MM.1S (cell line): ENCODE data around the gene ADAP1.

ENCODE experiments used
- CTCF ChIP-seq: fragments of 300-600 bp; sonication (generic); IDR thresholded peaks from 2 replicates; pipeline ENCODE4 v1.5.1; 2016; ENCODE audit warnings: antibody characterized with exemption, low read length, mixed read lengths
- EZH2 ChIP-seq: fragments of 300-600 bp; sonication (generic); optimal IDR thresholded peaks from 2 replicates; pipeline ENCODE3; 2017; ENCODE audit warnings: low read depth, mild to moderate bottlenecking, antibody characterized with exemption, low read length, mixed read lengths
- EZH2phosphoT487 ChIP-seq: fragments of 300-600 bp; sonication (generic); IDR thresholded peaks from 2 replicates; pipeline ENCODE4 v1.6.1; 2018; ENCODE audit warnings: antibody characterized with exemption, low read length

- no peak for TF ChIP-seq CTCF
- no peak for TF ChIP-seq EZH2phosphoT487
- no peak for TF ChIP-seq EZH2
Observed at GRCh38 chr7:987909-988308, 33.4 kb upstream of the ADAP1 start.
